Measurements from ENCODE around the gene DERA.

DNA sequence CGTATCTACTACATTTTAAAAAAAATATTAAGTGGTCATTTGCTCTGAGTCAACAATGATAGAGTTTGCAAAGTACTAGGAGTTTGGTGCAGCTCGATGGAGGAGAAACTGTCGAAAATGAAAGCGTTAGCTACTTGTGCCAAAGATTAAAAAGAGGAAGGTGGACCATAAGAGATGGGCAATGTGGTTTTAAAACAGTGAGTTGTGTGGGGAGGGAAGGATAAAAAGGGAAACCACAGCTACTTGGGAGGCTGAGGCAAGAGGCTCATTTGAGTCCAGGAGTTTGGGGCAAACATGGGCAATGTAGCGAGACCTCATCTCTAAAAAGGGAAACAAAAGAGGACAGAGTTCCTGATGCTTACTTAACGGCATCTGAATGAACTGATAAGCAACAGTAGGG is 47.1 kb upstream of the DERA start:
- TF ChIP-seq, protein P1, sequence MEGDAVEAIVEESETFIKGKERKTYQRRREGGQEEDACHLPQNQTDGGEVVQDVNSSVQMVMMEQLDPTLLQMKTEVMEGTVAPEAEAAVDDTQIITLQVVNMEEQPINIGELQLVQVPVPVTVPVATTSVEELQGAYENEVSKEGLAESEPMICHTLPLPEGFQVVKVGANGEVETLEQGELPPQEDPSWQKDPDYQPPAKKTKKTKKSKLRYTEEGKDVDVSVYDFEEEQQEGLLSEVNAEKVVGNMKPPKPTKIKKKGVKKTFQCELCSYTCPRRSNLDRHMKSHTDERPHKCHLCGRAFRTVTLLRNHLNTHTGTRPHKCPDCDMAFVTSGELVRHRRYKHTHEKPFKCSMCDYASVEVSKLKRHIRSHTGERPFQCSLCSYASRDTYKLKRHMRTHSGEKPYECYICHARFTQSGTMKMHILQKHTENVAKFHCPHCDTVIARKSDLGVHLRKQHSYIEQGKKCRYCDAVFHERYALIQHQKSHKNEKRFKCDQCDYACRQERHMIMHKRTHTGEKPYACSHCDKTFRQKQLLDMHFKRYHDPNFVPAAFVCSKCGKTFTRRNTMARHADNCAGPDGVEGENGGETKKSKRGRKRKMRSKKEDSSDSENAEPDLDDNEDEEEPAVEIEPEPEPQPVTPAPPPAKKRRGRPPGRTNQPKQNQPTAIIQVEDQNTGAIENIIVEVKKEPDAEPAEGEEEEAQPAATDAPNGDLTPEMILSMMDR (tag by site-specific recombination; IDR thresholded peaks at IDR 0.05), result no peak
- no peak for TF ChIP-seq ZNF274 (IDR thresholded peaks at IDR 0.05; ENCODE audit: low read length)
- TF ChIP-seq ZNF274 (tag by site-specific recombination; IDR thresholded peaks at IDR 0.05; ENCODE audit: borderline replicate concordance), result no peak
- TF ChIP-seq ZSCAN16 (tag by site-specific recombination; IDR thresholded peaks at IDR 0.05), result no peak
- no peak for TF ChIP-seq OSR2 (tag by site-specific recombination; IDR thresholded peaks at IDR 0.05)
- TF ChIP-seq ZNF10 (tag by site-specific recombination; IDR thresholded peaks at IDR 0.05), result no peak
- TF ChIP-seq, protein P2, sequence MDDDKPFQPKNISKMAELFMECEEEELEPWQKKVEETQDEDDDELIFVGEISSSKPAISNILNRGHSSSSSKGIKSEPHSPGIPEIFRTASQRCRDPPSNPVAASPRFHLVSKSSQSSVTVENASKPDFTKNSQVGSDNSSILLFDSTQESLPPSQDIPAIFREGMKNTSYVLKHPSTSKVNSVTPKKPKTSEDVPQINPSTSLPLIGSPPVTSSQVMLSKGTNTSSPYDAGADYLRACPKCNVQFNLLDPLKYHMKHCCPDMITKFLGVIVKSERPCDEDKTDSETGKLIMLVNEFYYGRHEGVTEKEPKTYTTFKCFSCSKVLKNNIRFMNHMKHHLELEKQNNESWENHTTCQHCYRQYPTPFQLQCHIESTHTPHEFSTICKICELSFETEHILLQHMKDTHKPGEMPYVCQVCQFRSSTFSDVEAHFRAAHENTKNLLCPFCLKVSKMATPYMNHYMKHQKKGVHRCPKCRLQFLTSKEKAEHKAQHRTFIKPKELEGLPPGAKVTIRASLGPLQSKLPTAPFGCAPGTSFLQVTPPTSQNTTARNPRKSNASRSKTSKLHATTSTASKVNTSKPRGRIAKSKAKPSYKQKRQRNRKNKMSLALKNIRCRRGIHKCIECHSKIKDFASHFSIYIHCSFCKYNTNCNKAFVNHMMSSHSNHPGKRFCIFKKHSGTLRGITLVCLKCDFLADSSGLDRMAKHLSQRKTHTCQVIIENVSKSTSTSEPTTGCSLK (tag by site-specific recombination; IDR thresholded peaks at IDR 0.05), result no peak
- TF ChIP-seq ZNF792 (tag by site-specific recombination; IDR thresholded peaks at IDR 0.05), result no peak
- TF ChIP-seq, protein P3, sequence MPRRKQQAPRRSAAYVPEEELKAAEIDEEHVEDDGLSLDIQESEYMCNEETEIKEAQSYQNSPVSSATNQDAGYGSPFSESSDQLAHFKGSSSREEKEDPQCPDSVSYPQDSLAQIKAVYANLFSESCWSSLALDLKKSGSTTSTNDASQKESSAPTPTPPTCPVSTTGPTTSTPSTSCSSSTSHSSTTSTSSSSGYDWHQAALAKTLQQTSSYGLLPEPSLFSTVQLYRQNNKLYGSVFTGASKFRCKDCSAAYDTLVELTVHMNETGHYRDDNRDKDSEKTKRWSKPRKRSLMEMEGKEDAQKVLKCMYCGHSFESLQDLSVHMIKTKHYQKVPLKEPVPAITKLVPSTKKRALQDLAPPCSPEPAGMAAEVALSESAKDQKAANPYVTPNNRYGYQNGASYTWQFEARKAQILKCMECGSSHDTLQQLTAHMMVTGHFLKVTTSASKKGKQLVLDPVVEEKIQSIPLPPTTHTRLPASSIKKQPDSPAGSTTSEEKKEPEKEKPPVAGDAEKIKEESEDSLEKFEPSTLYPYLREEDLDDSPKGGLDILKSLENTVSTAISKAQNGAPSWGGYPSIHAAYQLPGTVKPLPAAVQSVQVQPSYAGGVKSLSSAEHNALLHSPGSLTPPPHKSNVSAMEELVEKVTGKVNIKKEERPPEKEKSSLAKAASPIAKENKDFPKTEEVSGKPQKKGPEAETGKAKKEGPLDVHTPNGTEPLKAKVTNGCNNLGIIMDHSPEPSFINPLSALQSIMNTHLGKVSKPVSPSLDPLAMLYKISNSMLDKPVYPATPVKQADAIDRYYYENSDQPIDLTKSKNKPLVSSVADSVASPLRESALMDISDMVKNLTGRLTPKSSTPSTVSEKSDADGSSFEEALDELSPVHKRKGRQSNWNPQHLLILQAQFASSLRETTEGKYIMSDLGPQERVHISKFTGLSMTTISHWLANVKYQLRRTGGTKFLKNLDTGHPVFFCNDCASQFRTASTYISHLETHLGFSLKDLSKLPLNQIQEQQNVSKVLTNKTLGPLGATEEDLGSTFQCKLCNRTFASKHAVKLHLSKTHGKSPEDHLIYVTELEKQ (tag by site-specific recombination; IDR thresholded peaks at IDR 0.05; ENCODE audit: borderline replicate concordance), result no peak
- no peak for TF ChIP-seq ZNF121 (tag by site-specific recombination; IDR thresholded peaks at IDR 0.05)
- TF ChIP-seq ZNF302 (tag by site-specific recombination; IDR thresholded peaks at IDR 0.05; ENCODE audit: low read depth), result no peak
- no peak for TF ChIP-seq SCRT1 (tag by site-specific recombination; IDR thresholded peaks at IDR 0.05; ENCODE audit: borderline replicate concordance)

Data from HEK293 (cell line).